Measurements from ENCODE around the gene EIPR1. TPM values are rescaled to one million over a fixed set of nuclear protein-coding genes. Genes with fewer than 3 reads are reported as not detected.

The EIPR1 gene
- total RNA-seq, 1 experiment from 2014 or later, result 22.8 TPM

- Mint-ChIP-seq H3K27ac (no peak overlapping the region; the same call in 1 of the 2 replicates), H3K9me3 (peaks cover 13% of the 10 kb centered on the region), H3K36me3 (peaks cover 13% of the 10 kb centered on the region), H3K4me3 (no peak overlapping the region), H3K27me3 (ENCODE audit: low read depth) (no peaks in the 10 kb centered on the region), H3K4me1 (no peaks in the 10 kb centered on the region)
- ChIA-PET POLR2A (no interaction called here), CTCF (no interaction called here)
- DNase-seq (ENCODE audit: low spot score) (no peak), ATAC-seq (no peak)
- TF ChIP-seq SP1 (CRISPR knock-in tag; conservative IDR thresholded peaks at IDR 0.05), result no peak
Observed at GRCh38 chr2:3236300-3237045, 141.1 kb downstream of the EIPR1 start.

- no peak overlapping the region for H3K4me3 Mint-ChIP-seq
- peaks cover 37% of the 10 kb centered on the region for H3K9me3 Mint-ChIP-seq
- H3K36me3 Mint-ChIP-seq, result peaks cover 36% of the 10 kb centered on the region
- CTCF ChIA-PET, result no interaction called here
- H3K27me3 Mint-ChIP-seq (ENCODE audit: low read depth), result no peaks in the 10 kb centered on the region
- TF ChIP-seq MYBL2 (CRISPR knock-in tag; IDR thresholded peaks at IDR 0.05) (no peak), PREB (CRISPR knock-in tag; IDR thresholded peaks at IDR 0.05; ENCODE audit: borderline replicate concordance) (no peak), ETV6 (CRISPR knock-in tag; IDR thresholded peaks at IDR 0.05) (no peak), ZNF263 (CRISPR knock-in tag; IDR thresholded peaks at IDR 0.05; ENCODE audit: low read depth) (no peak), ZMAT4 (CRISPR knock-in tag; IDR thresholded peaks at IDR 0.05) (no peak), TP53 (CRISPR knock-in tag; IDR thresholded peaks at IDR 0.05) (no peak), E2F1 (CRISPR knock-in tag; IDR thresholded peaks at IDR 0.05) (no peak), NR1H2 (CRISPR knock-in tag; IDR thresholded peaks at IDR 0.05) (no peak), ARID4B (CRISPR knock-in tag; IDR thresholded peaks at IDR 0.05; ENCODE audit: borderline replicate concordance) (no peak), IRF1 (CRISPR knock-in tag; IDR thresholded peaks at IDR 0.05) (no peak)
- no peak overlapping the region for H3K27ac Mint-ChIP-seq
- ATAC-seq (no peak), DNase-seq (ENCODE audit: low spot score) (no peak)
- H3K4me1 Mint-ChIP-seq, result no peaks in the 10 kb centered on the region
- POLR2A ChIA-PET, result no interaction called here
Observed at GRCh38 chr2:3233877-3234276, 143.7 kb downstream of the EIPR1 start.

- CTCF ChIA-PET, result no interaction called here
- Mint-ChIP-seq H3K36me3 (peaks cover 48% of the 10 kb centered on the region), H3K27ac (no peak overlapping the region), H3K4me3 (no peak overlapping the region), H3K4me1 (peaks cover 5% of the 10 kb centered on the region), H3K9me3 (peaks cover 61% of the 10 kb centered on the region), H3K27me3 (ENCODE audit: low read depth) (no peaks in the 10 kb centered on the region)
- TF ChIP-seq NFYB (CRISPR knock-in tag; conservative IDR thresholded peaks at IDR 0.05; ENCODE audit: low read depth) (no peak), CBFB (CRISPR knock-in tag; IDR thresholded peaks at IDR 0.05; ENCODE audit: low read depth) (no peak), ATF1 (CRISPR knock-in tag; IDR thresholded peaks at IDR 0.05) (no peak), IRF2 (CRISPR knock-in tag; IDR thresholded peaks at IDR 0.05; ENCODE audit: borderline replicate concordance, low read depth) (no peak), AR (CRISPR knock-in tag; IDR thresholded peaks at IDR 0.05) (no peak), TP53 (CRISPR knock-in tag; IDR thresholded peaks at IDR 0.05) (no peak)
- ATAC-seq (no peak), DNase-seq (ENCODE audit: low spot score) (no peak)
- POLR2A ChIA-PET, result no interaction called here
Observed at GRCh38 chr2:3229221-3229620, 148.4 kb downstream of the EIPR1 start.
